Measurements from ENCODE around the gene PRR33. TPM values are rescaled to one million over a fixed set of nuclear protein-coding genes. Genes with fewer than 3 reads are reported as not detected.

The PRR33 gene
- total RNA-seq, 1 experiment from 2014 or later = not detected

GRCh38 chr11:1925373-1926155 is 33.9 kb upstream of the PRR33 start:
- Histone ChIP-seq H3K9ac (ENCODE audit: low read length) (no peak overlapping the region), H3K79me2 (ENCODE audit: insufficient read depth, low read length) (no peaks in the 10 kb centered on the region), H4K20me1 (ENCODE audit: insufficient read depth) (no peaks in the 10 kb centered on the region), H2AFZ (ENCODE audit: low read depth, low read length, poor library complexity, severe bottlenecking) (no peak overlapping the region), H3K4me1 (ENCODE audit: control insufficient read depth in 1 of 2, insufficient read depth in 2 of 2, low read length in 2 of 2) (no peaks in the 10 kb centered on the region), H3K27me3 (ENCODE audit: insufficient read depth, low read length) (no peaks in the 10 kb centered on the region), H3K36me3 (ENCODE audit: control insufficient read depth in 1 of 2, insufficient read depth in 2 of 2, low read length in 2 of 2) (no peaks in the 10 kb centered on the region), H3K9me2 (ENCODE audit: insufficient read depth) (no peaks in the 10 kb centered on the region), H3K9me3 (ENCODE audit: control insufficient read depth in 1 of 2, insufficient read depth in 1 of 2, low read depth in 1 of 2, low read length in 2 of 2) (no peaks in the 10 kb centered on the region), H3K4me2 (ENCODE audit: low read length) (no peak overlapping the region), H3K27ac (ENCODE audit: low read depth, low read length) (no peak overlapping the region; the same call in 1 of the 2 replicates), H3K4me3 (replicated peaks in 1 of 2; ENCODE audit: low read depth in 1 of 2, low read length in 2 of 2) (no peak overlapping the region)
- intact Hi-C loops (cut with micrococcal nuclease) = no loop called here
- ATAC-seq (no peak), DNase-seq (ENCODE audit: low read depth, low spot score) (no peak)
- BruUV-seq (replicated peaks) = no TSS peak
- ChIA-PET POLR2A (no interaction called here), CTCF (no interaction called here), RAD21 (ENCODE audit: low non-redundant PET in 1 of 2, low total read pairs in 2 of 2, uncharacterized antibody in 2 of 2, unreplicated experiment in 2 of 2) (no interaction called here)
- TF ChIP-seq CEBPB (IDR thresholded peaks at IDR 0.05; ENCODE audit: low read depth) = no peak
- no peak for TF ChIP-seq ZNF274 (IDR thresholded peaks at IDR 0.05; ENCODE audit: low read depth, low read length)
- TF ChIP-seq ZFX (IDR thresholded peaks at IDR 0.05) = no peak
- TF ChIP-seq MAX (IDR thresholded peaks at IDR 0.05) = no peak
- no peak for TF ChIP-seq POLR2A (IDR thresholded peaks at IDR 0.05; ENCODE audit: borderline replicate concordance, extremely low read depth, insufficient read depth, insufficient read length)
- TF ChIP-seq JUND (IDR thresholded peaks at IDR 0.05) = no peak

- H3K4me1 ChIP-seq (ENCODE audit: control insufficient read depth in 1 of 2, insufficient read depth in 2 of 2, low read length in 2 of 2) = no peaks in the 10 kb centered on the region
- ATAC-seq (no peak), DNase-seq (ENCODE audit: low read depth, low spot score) (no peak)
- H3K4me3 ChIP-seq (replicated peaks in 1 of 2; ENCODE audit: low read depth in 1 of 2, low read length in 2 of 2) = no peak overlapping the region
- TF ChIP-seq RAD21 (IDR thresholded peaks at IDR 0.05; ENCODE audit: low read depth) = no peak
- no peak for TF ChIP-seq CBX3 (IDR thresholded peaks at IDR 0.05; ENCODE audit: low read depth)
- no peak for TF ChIP-seq POLR2A (IDR thresholded peaks at IDR 0.05; ENCODE audit: borderline replicate concordance, extremely low read depth, insufficient read depth, insufficient read length)
- no peak for TF ChIP-seq YY1 (IDR thresholded peaks at IDR 0.05; ENCODE audit: extremely low read depth, insufficient replicate concordance, low read depth, low read length)
- no peak for TF ChIP-seq SP1 (IDR thresholded peaks at IDR 0.05; ENCODE audit: low read depth)
- no peak for TF ChIP-seq REST (IDR thresholded peaks at IDR 0.05; ENCODE audit: low read depth)
- TF ChIP-seq CTCF (IDR thresholded peaks at IDR 0.05 in 2 of 3, conservative IDR thresholded peaks at IDR 0.05 in 1 of 3; ENCODE audit: borderline replicate concordance in 1 of 3, insufficient read depth in 1 of 3, low read depth in 2 of 3, low read length in 2 of 3) = no peak
- TF ChIP-seq FOSL1 (IDR thresholded peaks at IDR 0.05; ENCODE audit: low read depth) = no peak
- TF ChIP-seq CEBPB (IDR thresholded peaks at IDR 0.05; ENCODE audit: low read depth) = no peak
- no peak for TF ChIP-seq EGR1 (IDR thresholded peaks at IDR 0.05; ENCODE audit: low read depth)
- intact Hi-C loops (cut with micrococcal nuclease) = no loop called here
- ChIA-PET CTCF (no interaction called here), POLR2A (no interaction called here), RAD21 (ENCODE audit: low non-redundant PET in 1 of 2, low total read pairs in 2 of 2, uncharacterized antibody in 2 of 2, unreplicated experiment in 2 of 2) (no interaction called here)
- no peak overlapping the region for H3K27ac ChIP-seq (ENCODE audit: low read depth, low read length)
- no peaks in the 10 kb centered on the region for H3K36me3 ChIP-seq (ENCODE audit: control insufficient read depth in 1 of 2, insufficient read depth in 2 of 2, low read length in 2 of 2)
- H3K9ac ChIP-seq (ENCODE audit: low read length) = no peak overlapping the region
- no peaks in the 10 kb centered on the region for H3K9me3 ChIP-seq (ENCODE audit: control insufficient read depth in 1 of 2, insufficient read depth in 1 of 2, low read depth in 1 of 2, low read length in 2 of 2)
- no TSS peak for BruUV-seq (replicated peaks)
- H3K4me2 ChIP-seq (ENCODE audit: low read length) = no peak overlapping the region
- H3K79me2 ChIP-seq (ENCODE audit: insufficient read depth, low read length) = no peaks in the 10 kb centered on the region
- no peaks in the 10 kb centered on the region for H3K27me3 ChIP-seq (ENCODE audit: insufficient read depth, low read length)
- no peaks in the 10 kb centered on the region for H3K9me2 ChIP-seq (ENCODE audit: insufficient read depth)
- H2AFZ ChIP-seq (ENCODE audit: low read depth, low read length, poor library complexity, severe bottlenecking) = no peak overlapping the region
- no peaks in the 10 kb centered on the region for H4K20me1 ChIP-seq (ENCODE audit: insufficient read depth)
Measured at GRCh38 chr11:1924646-1925372, 33.1 kb upstream of the PRR33 start.
